Bronchial epithelial cell (primary cell): ENCODE measurements around the gene OPCML. TPM values are rescaled to one million over a fixed set of nuclear protein-coding genes. Genes with fewer than 3 reads are reported as not detected.

Source experiments
- DNase-seq: peaks from one replicate; pipeline ENCODE4 v3.0.0-alpha.2; 2010; ENCODE audit warnings: low read depth
- FAIRE-seq: peaks from 2 replicates; lab custom pipeline; 2011; peaks lifted over from hg19 to GRCh38; lab: Jason Lieb, UNC
- H3K27me3 ChIP-seq: 2 replicates; pipeline ENCODE4 v1.5.1; 2011; ENCODE audit warnings: low read length; ENCODE audit not compliant: control insufficient read depth, insufficient read depth
- H3K36me3 ChIP-seq: 2 replicates; pipeline ENCODE4 v1.5.1; 2011; ENCODE audit warnings: low read length; ENCODE audit not compliant: control insufficient read depth, insufficient read depth
- H3K4me3 ChIP-seq: 2 replicates; pipeline ENCODE4 v1.5.1; 2011; ENCODE audit warnings: mild to moderate bottlenecking, low read depth, low read length, control low read depth
- total RNA-seq: library from RNA; depleted of rRNA; stranded (reverse); fragments of >200 nt; gene quantifications from 2 replicates; pipeline ENCODE4 v1.2.1, GENCODE V29; 2014
- TF ChIP-seq, protein P1 (sequence below): IDR thresholded peaks from 2 replicates; pipeline ENCODE4 v1.5.1; 2011; ENCODE audit warnings: mild to moderate bottlenecking, moderate library complexity, low read length, control low read depth, inconsistent platforms; ENCODE audit not compliant: insufficient read depth, severe bottlenecking

The OPCML gene
- total RNA-seq, 1 donor from 2014 or later, result not detected

DNA sequence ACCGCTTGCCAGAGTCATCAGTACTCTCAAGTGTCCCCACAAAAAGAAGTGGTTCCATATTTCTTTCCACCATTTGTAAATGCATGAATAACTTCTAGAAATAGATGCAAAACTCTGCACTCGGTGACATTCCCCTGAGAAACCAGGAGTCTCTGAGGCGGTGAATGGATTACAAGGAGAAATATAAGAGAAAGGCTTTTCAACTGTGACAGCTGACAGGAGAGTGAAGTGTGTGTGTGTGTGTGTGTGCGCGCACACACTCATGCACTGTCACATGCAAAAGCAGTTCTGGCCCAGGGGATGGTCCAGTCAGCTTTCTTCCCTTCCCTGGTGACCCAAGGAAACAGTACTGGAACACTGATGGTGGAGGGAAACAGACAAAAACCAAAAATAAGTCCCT is 710.0 kb downstream of the OPCML start:
- Histone ChIP-seq H3K27me3 (no peaks in the 10 kb centered on the region), H3K4me3 (no peak overlapping the region), H3K36me3 (no peaks in the 10 kb centered on the region)
- DNase-seq (no peak), FAIRE-seq (no peak)
- TF ChIP-seq, protein P1, sequence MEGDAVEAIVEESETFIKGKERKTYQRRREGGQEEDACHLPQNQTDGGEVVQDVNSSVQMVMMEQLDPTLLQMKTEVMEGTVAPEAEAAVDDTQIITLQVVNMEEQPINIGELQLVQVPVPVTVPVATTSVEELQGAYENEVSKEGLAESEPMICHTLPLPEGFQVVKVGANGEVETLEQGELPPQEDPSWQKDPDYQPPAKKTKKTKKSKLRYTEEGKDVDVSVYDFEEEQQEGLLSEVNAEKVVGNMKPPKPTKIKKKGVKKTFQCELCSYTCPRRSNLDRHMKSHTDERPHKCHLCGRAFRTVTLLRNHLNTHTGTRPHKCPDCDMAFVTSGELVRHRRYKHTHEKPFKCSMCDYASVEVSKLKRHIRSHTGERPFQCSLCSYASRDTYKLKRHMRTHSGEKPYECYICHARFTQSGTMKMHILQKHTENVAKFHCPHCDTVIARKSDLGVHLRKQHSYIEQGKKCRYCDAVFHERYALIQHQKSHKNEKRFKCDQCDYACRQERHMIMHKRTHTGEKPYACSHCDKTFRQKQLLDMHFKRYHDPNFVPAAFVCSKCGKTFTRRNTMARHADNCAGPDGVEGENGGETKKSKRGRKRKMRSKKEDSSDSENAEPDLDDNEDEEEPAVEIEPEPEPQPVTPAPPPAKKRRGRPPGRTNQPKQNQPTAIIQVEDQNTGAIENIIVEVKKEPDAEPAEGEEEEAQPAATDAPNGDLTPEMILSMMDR, result no peak

DNA sequence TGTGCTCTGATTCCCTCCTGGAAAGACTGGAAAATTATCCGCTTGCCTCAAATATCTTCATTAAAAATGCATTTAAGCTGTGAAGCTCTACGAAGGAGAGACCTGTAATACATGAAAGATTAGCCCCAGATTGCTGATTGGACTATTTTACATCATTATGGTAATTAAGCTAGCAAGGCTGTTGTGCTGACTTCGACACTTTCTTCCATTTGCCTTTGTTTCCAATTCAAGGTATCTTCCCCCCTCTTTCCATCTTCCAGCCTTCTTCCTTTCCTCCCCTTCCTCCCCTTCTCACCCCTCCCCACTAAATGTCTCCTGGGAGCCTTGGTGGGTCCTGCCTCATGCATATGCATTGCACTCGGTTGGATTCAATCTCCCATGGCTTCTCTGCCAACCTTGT is 710.8 kb downstream of the OPCML start:
- TF ChIP-seq, protein P1, result no peak
- DNase-seq, result no peak
- Histone ChIP-seq H3K27me3 (no peaks in the 10 kb centered on the region), H3K4me3 (no peak overlapping the region), H3K36me3 (no peaks in the 10 kb centered on the region)
- FAIRE-seq, result no peak

DNA sequence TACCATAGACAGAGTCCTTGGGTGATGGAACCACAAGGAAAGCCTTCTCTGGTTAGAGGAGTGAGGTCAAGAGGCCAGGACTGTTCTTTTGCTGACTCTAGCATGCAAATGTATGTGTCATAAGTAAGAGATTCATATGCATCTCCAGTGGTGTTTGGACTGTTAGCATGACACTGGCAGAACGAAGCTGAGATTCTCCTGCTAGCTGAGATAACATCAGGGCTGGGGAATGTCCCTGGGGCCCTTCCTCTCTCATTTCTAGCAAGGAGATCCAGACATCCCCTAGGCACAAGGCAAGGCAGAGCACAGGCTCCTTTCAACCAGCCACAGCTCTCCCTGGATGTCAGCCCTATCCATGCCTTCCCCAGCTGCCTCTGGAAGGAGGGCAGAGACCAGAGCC is 711.3 kb downstream of the OPCML start:
- no peak for DNase-seq
- FAIRE-seq, result no peak
- H3K36me3 ChIP-seq, result no peaks in the 10 kb centered on the region
- TF ChIP-seq, protein P1, result no peak
- no peaks in the 10 kb centered on the region for H3K27me3 ChIP-seq
- H3K4me3 ChIP-seq, result no peak overlapping the region

DNA sequence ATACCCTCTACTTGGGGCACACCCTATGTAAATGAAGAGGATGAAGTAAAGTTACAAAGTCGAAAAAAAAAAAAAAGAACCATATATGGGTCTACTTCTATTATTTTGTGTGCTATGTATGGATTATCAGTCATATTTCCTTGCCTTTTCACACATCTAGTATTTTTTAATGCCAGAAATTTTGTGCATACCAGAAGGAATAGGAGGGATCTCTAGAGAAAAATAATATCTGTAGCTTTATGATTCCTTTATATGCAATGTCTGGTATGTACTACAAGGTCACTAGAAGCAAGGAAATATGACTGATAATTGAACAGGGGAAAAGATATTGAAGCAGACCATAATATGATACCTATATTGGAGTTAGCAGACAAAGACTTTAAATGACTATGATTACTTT is 713.4 kb downstream of the OPCML start:
- Histone ChIP-seq H3K36me3 (no peaks in the 10 kb centered on the region), H3K27me3 (no peaks in the 10 kb centered on the region), H3K4me3 (no peak overlapping the region)
- FAIRE-seq, result no peak
- no peak for DNase-seq
- TF ChIP-seq, protein P1, result no peak

DNA sequence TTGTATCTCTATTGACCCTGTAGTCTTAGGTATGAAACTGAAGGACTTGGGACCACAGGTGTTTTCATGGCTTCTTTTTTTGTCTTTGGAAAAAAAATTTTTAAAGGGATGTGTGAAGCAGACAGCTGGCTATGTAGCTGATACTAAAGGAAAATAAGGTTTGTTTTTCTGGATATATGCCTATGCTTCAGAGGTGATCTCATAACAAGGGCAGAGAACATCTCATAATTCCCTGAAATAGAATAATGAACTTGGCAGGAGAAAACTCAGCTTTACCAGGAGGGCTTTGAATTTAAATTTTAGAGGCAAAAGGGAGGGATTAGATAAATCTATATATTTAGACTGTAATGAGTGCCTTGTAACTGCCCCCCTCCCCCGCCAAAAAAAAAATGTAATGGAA is 714.9 kb downstream of the OPCML start:
- DNase-seq (no peak), FAIRE-seq (no peak)
- H3K27me3 ChIP-seq, result no peaks in the 10 kb centered on the region
- TF ChIP-seq, protein P1, result no peak
- H3K36me3 ChIP-seq, result no peaks in the 10 kb centered on the region
- no peak overlapping the region for H3K4me3 ChIP-seq

DNA sequence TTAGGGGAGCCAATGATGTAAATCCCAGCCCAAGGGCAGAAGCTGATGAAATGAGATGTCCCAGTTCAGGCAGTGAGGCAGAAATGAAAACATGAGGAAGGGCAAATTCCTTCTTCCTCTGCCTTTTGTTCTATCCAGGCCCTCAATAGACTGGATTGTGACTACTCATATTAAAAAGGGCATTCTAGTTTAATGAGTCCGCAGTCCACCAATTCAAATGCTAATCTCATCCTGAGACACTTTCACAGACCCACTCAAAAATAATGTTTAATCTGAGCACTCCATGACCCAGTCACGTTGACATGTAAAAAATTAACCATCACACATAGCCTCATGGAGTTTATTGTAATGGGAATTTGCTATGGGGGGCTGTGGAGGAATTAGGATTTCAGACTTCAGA is 717.9 kb downstream of the OPCML start:
- no peak overlapping the region for H3K4me3 ChIP-seq
- no peaks in the 10 kb centered on the region for H3K36me3 ChIP-seq
- H3K27me3 ChIP-seq, result no peaks in the 10 kb centered on the region
- TF ChIP-seq, protein P1, result no peak
- DNase-seq (no peak), FAIRE-seq (no peak)
